SH-SY5Y (cell line): ENCODE results near the gene TLE3.

ENCODE experiments used
- GATA2 ChIP-seq: IDR thresholded peaks from 2 replicates; pipeline ENCODE4 v1.6.1; 2011; ENCODE audit warnings: mild to moderate bottlenecking, low read depth, low read length
- GATA3 ChIP-seq: IDR thresholded peaks from 2 replicates; pipeline ENCODE4 v1.6.1; 2011; ENCODE audit warnings: low read depth, mild to moderate bottlenecking, low read length, moderate library complexity

TLE3 gene

DNA sequence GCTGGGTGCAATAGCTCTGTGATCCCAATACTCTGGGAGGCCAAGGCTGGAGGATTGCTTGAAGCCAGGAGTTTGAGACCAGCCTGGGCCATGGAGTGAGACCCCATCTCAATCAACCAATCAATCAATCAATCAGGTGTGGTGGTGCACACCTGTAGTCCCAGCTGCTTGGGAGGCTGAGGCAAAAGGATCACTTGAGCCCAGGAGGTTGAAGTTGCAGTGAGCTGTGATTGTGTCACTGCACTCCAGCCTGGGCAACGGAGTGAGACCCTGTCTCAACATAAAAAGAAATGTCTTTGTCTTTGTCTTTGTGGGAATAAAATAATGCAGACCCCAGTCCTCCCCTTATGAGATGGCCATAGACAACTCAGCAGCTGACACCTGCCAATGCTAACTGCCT is 34.9 kb upstream of the TLE3 start:
- TF ChIP-seq GATA2 (no peak), GATA3 (no peak)

GRCh38 chr15:70132139-70132538 is 34.4 kb upstream of the TLE3 start:
- TF ChIP-seq GATA2 (no peak), GATA3 (no peak)

GRCh38 chr15:70128414-70129140 is 30.9 kb upstream of the TLE3 start:
- TF ChIP-seq GATA3: no peak
- no peak for TF ChIP-seq GATA2

DNA sequence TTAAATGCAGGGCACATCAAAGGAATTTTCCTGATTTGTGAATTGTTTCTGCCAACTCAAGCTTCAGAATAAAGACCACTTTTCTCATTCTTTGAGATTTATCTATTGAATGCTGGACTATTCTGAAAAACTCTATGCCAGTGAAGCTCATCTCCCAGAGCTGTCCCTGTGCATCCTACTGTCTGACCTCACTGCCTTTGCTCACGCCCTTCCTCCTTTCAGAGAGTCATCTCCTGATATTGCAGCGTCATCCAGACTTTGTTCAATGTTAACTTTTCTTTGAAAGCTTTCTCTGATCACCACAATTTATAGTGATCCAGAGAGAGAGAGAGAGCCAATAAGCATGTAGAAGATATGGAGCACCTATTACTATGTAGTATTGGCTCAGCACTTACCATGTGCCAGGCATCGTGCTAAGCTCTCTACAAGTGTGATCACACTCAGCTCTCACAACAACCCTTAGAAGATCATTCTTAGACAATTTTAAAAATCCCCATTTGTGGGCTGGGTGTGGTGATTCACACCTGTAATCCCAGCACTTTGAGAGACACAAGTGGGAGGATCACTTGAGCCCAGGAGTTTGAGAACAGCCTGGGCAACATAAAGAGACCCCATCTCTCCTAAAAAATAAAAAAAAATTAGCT is 30.2 kb upstream of the TLE3 start:
- TF ChIP-seq GATA2 (no peak), GATA3 (no peak)

- TF ChIP-seq GATA2 (no peak), GATA3 (no peak)
Measured at GRCh38 chr15:70127288-70127746, 29.6 kb upstream of the TLE3 start.

DNA sequence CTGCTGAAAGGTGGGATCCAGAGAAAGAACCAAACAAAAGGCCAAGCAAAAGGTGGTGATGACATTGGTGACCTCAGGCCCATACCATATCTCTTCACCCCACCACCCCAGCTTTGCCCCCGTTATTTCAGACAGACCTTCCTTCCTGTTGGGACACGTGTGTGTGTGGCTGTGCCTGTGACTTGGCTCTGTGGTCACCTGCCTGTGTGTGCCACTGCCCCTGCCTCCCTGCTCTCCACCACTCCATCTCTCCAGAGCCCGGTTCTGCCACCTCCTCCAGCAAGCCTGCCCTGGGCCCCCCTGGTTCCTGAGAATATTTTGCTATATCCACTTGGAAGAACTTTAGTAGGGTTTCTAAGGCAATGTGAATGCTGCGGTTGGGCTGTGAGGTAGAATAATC is 28.6 kb upstream of the TLE3 start:
- TF ChIP-seq GATA2: no peak
- TF ChIP-seq GATA3: no peak

- TF ChIP-seq GATA2: no peak
- TF ChIP-seq GATA3: no peak
Measured at GRCh38 chr15:70125605-70126004, 27.9 kb upstream of the TLE3 start.

GRCh38 chr15:70121624-70122302 is 24.0 kb upstream of the TLE3 start:
- TF ChIP-seq GATA2 (no peak), GATA3 (no peak)

DNA sequence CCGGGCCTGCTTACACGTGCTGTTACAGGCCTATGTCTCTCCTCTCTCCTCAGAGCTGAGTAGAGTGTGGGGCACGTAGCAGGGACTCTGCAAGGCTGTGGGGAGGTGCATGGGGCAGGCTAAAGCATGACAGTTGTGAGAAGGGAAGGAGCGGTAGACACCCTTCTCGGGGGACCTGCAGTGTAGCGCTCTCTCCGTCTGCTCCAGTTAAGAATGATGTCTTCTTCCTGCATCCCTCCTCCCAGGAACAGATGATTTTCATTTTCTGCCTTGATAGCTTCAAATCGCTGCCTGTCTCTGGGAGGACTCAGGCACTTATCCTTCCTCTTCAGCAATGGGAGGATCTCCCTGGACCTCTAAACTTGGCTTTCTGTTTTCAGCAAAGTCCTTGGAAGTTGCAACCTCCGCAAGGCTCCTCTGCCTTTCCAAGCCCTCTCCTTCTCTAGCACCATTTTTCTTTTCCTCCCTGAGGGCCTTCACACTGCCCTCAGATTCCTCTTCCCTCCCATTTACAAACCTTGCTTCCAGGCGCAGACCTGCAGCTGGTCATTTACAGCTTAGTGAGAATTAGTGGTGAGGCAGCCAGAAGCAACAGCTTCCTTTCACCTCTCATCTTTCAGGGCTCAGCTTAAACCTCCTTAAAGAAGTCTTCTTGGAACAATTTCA is 23.4 kb upstream of the TLE3 start:
- TF ChIP-seq GATA2: no peak
- TF ChIP-seq GATA3: no peak

DNA sequence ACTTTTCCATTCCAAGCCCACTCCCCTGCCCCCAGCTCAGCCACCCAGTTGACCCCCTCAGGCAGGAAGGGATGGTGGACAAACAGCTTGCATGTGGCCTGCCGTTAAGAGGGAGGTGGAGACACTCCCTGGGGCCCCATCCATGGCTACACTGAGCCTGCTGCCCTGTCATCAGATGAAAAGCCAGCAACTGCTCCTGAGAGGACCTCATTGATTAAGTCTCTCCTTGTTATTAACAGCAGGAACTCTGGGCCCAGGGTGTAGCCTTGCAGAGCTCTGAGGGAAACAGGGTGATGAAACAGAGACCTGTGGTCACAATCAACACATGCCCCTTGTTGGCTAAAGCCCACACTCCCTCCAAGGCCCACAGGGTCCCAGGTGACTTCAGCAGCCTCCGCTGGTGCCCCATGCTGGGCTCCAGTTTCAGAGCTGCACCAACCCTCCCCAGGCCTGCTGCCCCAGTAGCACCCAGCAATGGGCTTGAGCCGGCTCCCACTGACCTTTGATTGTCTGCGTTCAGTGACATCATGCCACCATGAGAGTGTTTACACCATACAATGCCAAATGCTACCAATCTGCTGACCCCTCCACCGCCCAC is 22.3 kb upstream of the TLE3 start:
- TF ChIP-seq GATA3 (no peak), GATA2 (no peak)

- TF ChIP-seq GATA2: no peak
- no peak for TF ChIP-seq GATA3
Measured at GRCh38 chr15:70118599-70118998, 20.9 kb upstream of the TLE3 start.

- TF ChIP-seq GATA2: no peak
- TF ChIP-seq GATA3: no peak
Measured at GRCh38 chr15:70116317-70116716, 18.6 kb upstream of the TLE3 start.

DNA sequence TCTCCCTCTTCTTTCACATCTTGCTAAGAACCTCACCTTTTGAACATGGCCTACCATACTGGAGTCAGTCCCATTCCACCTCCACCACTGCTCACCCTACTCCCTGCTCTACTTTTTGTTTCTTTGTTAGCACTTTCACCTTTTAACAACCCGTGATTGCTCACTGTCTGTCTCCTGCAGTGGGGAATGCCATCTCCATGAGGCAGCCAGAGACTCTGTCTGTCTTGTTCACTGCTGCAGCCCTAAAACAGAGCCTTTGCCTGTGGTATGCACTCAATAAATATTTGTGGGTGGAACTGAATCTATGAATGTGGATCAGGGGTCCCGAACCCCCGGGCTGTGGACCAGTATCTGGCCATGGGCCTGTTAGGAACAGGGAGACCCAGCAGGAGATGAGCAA is 16.5 kb upstream of the TLE3 start:
- TF ChIP-seq GATA2 (no peak), GATA3 (no peak)

DNA sequence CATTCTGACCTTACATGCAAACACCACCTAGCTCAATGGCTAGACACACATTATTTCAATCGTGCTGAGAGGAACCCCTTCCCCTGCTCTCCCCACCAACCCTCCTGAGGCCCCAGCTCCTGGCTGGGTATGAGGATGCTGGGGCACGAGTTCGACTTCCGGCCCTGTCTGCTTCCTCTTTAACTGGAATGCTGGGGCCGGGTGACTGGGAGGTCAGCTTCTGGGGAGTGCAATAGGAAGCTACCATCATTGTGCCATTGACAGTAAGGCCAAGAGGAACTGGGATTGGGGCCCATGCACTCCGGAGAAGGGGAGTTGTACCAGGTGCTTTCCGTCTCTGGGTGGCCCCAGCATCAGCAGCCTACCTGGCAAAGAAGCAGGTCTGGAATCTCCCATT is 15.6 kb upstream of the TLE3 start:
- TF ChIP-seq GATA2: no peak
